G401.6 (cell line): ENCODE data around the gene KICS2.
"Not testable (repeated sequence)": the region's sequence is repeated elsewhere in the genome, so short reads cannot be mapped to it uniquely, and the experiment has no call there.

Experiments
- FAIRE-seq: peaks from 2 replicates; lab custom pipeline; 2012; peaks lifted over from hg19 to GRCh38; lab: Jason Lieb, UNC

KICS2 gene

DNA sequence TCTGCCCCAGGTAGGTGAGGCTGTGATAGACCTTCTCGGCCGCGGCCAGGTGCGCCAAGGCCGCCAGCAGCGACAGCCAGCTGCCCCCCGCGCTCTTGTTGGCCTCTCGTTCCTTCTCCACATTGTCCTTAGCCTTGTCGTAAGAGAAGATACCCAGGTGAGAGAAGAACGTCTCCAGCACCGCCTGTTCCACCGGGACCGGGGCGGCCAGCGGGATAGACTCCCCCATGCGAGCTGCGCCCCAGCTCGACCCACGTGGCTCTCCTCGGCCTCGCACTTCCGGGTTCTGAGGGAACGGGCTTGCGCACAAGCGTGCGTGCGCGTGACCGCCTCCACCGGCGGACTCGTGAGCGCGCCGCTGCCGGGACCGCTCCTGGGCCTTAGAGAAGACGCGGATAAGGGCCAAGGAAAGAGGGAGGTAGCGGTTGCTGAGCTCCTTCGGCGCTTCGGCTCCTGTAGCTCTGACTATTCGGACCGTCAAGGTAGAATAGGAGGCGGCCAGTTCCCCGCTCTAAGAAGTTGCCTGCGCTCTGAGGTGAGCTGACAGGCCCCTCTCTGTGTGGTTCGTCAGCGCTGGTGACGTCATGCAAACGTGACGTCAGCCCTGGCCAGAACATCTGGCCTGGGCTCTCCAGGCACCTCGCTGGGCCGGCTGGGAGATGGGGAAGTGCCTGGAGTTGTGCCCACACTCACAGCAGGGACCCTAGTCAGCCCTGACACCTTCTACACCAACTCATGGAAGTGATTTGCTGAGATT is at the start of gene KICS2:
KICS2 (minus strand) TSS at position 288 of the 757 bp plus-strand sequence; CDS start at position 229, 59 bp downstream.
- peak; percentile 17 for FAIRE-seq

DNA sequence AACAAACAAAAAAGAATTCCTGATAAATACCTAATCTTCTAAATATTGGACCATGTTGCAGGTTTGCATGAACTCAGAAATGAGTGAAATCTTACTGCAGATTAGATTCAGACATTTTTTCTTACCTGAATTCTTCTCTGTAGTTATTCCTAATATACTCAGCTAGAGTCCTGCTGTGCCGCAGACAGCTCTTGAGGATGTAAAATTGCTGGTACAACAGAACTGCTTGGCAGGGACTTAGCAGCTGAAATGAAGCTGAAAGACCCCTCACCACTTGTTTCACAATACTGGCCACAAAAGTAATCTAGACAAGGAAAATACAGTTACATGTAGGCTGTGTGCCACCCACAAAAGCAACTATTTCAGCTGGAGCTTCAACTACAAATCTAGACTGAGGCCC is 48.3 kb upstream of the KICS2 start:
- no peak for FAIRE-seq

DNA sequence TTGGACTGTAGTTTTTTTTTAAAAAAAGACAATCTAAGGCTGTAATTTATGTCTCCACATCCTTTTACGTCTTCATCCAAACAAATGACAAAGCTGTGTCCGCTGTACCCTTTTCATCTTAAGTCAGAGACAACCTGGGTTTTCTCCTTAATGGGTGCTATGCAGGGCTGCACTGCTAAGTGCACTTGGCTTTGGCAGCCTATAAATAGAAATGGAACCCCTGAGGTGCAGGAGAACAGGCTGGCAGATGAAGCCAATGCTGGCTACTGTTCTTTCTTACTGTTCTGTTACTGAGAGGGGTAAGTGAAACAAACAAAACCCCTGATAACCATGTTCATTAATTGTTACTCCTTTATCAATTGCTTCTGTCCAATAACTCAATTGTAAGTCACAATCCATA is 47.1 kb upstream of the KICS2 start:
- FAIRE-seq = no peak

DNA sequence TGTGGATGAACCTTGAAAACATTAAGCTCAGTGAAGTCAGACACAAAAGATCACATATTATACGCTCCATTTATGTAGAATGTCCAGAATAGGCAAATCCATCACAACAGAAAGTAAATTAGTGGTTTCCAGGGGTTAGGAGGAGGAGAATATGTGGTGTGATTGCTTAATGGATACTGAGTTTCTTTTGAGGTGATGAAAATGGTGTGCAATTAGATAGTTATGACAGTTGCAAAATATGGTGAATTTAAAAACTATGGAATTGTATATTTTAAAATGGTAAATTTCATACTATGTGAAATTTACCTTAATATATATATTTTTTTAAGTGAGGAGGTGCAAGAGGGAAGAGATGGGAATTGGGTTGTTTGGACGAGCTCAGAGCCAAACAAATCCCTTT is 46.3 kb upstream of the KICS2 start:
- FAIRE-seq = no peak

DNA sequence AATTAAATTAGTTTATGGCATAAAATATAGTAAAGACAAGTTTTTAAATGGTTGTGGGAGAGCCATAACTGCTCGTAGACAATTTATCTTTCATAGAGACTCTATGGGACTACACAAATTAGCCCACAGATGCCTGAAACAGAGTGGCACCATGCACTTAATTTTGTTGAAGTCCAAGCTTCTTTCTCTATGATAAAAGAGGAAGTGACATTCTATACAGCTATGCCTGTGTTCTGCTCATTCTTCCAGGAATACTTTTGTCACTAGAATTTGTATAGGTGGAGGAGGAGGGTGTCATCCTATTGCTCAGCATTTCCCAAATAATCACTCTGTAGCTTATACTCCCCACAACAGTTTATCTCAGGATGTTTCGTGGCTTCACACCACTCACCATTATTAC is 43.7 kb upstream of the KICS2 start:
- no peak for FAIRE-seq

DNA sequence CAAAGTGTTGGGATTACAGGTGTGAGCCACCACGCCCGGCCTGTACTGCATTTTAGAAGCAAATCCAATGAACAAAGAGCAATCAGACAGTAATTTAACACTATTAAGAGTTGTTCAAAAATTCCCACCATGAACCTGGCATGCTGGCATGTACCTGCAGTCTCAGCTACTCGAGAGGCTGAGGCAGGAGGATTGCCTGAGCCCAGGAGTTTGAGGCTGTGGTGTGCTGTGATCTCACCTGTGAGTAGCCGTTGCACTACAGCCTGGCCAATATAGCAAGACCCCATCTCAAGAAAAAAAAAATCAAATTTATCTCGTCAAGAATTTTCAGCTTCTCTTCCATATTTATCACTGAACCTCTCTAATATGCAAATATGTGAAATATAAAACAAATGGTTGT is 39.7 kb upstream of the KICS2 start:
- no peak for FAIRE-seq

DNA sequence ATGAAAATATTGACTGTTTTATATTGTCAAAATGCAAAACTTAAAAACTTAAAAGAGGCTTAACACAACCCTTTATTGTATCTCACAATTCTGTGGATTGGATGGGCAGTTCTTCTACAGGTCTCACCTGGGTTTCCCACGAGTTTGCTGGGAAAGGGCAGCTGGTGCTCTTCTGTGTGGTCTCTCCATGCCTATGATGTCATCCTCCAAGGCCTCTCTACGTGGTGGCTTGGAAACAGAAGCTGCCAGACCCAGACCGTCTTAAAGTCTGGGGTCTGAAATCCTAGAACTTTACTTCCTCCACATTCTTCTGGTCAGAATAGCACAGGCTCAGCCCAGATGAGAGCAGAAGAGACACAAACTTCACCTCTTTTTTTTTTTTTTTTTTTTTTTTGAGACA is 36.5 kb upstream of the KICS2 start:
- no peak for FAIRE-seq

DNA sequence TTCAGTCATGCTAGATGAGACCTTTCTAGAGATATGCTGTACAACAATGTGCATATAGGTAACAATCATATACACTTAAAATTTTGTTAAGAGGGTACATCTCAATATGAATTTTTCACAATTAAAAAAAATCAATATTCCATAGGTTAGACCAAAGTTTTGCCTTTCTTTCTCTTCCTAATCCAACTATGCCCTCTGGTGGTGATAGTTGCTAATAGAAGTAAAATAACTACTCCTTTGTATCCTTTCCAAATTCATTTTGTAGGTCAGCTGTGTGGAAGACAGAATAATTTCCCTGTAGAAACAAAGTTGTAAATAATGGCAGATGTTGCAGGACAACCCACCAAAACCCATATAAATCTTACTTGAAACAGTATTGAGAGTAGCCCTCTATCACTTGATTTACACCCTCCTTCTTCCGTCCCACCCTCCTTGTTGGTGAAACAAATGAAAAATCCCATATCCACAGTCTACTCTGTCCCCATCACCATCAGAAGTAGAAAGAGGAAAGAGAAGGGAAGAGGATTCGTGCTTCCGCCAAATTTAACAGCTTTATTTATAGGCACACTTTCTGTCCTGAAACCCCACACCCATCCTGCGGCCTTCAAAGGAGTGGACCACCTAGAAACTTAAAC is 34.2 kb upstream of the KICS2 start:
- FAIRE-seq = peak; percentile 96

DNA sequence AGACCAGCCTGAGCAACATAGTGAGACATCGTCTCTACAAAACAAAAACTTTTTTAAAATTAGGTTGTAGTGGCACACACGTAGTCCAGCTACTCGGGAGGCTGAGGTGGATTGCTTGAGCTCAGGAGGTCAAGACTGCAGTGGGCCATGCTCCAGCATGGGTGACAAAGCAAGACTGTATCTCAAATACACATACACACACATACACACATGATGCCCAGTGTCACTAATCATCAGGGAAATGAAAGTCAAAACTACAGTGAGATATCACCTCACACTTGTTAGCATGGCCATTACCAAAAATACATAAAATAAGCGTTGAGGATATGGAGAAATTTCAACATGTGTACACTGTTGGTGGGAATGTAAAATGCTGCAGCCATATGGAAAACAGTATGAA is 33.2 kb upstream of the KICS2 start:
- FAIRE-seq = no peak

DNA sequence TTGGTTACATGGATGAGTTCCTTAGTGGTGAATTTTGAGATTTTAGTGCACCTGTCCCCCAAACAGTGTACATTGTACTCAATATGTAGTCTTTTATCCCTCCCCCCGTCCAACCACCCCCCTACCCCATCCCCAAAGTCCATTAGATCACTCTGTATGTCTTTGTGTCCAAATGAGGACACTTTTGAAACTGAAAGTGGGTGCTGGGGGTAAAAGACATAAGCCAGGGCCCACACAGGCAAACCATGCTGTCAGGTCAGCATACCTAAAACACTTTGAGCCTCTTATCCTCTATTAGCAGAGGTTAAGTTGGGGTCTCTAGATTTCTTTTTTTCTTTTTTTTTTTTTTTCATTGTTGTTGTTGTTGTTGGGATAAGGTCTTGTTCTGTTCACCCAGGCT is 31.3 kb upstream of the KICS2 start:
- no peak for FAIRE-seq

DNA sequence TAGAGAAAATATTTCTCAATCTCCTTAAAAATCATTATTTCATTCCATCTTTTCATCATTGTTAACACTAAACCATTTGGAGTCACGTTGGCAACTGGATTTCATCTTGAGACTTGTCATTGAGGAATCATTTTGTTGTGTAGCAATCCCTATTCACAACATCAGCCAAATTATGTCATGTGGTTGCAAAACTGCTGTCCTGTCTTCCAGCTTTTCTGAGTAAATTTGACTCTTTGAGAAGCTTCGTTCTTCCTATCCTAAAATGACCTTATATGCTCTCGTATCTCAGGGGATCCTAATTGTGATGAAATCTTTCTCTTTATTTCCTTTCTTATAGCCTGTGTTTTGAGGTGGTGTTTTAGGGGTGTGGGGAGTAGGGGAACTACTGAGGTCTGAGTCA is 30.6 kb upstream of the KICS2 start:
- FAIRE-seq = no peak

DNA sequence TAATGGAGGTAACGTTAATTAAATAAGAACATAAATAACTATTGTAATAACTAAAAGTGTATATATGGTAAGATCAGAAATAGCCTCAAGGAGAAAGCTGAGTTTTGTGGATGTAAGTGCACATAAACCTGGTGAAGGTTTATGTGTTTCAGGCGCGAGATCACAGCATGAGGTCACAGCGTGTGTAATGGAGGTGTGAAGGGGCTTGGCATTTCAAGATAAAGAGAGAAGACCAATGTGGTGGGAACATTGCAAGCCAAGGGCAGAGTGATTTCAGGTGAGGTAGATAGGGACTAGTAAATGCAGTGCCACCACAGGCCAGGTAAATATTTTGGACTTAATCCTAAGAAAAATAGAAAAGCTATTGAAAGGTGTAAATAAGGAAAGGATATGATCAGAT is 21.7 kb upstream of the KICS2 start:
- no peak for FAIRE-seq

DNA sequence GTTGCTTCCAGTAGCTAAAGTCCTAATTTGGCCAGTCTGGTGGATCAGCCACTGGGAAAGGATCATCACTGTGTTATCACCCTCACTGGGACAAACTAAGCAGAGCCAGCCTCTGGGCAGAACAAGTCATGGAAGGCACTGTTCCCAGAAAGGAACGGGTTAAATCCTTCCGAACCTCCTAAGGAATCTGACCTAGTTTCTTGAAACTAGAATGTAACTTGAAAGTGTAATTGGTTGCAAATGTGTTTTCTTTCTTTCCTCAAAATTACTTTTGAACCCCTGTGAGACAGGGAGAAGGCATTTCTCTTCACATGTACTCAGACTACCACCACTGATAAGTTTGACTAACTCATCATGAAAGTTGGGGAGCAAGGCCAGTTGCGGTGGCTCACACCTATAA is 18.7 kb upstream of the KICS2 start:
- FAIRE-seq = no peak

DNA sequence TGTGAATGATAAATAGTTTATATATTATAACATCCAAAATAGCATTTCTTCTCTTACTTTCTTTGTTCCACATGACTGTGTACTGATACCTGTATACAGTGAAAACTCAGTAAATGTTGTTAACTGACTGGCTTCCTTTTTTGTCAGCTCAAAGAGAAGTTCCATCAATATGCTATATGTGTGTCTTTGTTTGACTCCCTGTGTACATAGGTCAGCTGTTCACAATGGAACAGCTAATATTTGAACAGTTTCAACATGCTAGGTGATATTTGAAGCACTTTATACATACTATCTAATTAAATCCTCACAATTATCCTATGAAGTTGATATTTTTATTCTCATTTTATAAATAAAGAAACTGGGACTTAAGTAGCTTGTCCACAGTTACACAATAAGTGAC is 15.3 kb upstream of the KICS2 start:
- no peak for FAIRE-seq

DNA sequence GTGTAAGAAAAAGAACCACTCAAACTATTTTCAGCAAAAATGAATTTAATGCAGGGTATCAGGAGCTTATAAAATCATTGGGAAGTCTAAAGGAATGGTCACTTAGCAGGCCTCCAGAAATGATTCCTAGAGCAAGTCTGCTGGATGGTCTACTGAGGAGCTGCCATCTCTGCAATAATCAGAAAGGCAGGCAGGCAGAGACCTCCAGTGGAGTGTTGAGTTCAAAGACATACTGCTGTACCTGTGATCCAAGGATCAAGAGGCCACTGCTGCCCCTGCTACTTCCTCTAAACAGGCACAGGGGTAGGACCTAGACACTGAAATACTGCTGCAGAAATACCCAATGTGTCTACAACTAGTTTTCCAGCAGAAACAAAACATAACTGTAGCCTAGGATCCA is 14.5 kb upstream of the KICS2 start:
- FAIRE-seq = no peak

DNA sequence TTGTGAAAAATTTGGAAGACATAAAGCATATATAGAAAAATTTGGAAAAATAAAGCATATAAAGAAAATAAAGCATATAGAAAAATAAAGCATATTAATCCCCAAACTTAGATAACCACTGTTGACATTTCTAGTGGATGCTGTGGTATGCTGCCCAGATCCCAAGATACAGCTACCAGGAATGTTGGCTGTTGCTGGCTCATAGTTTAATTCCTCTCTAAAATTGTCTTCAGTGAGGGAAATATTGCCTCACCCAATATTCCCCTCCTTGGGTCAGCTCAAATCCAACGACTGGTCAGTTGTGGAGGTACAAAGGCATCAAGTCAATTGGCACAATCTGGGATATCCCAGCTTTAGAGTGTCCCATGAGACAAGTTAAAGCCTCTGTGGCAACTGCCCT is 10.1 kb upstream of the KICS2 start:
- no peak for FAIRE-seq

DNA sequence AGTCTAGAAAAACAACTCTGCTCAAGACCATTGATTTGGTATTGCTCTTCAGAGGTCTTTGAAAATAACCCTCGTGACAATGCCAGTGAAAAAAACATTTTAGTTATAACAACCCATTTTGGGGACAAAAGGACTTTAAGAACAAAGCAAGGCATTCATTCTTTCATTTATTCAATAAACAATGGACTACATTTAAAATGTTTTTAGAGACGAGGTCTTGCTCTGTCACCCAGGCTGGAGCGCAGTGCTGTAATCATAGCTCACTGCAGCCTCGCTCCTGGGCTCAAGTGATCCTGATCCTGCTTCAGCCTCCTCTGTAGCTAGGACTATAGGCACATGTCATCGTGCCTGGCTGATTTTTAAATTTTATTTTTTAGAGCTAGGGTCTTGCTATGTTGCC is 7.7 kb upstream of the KICS2 start:
- no peak for FAIRE-seq

DNA sequence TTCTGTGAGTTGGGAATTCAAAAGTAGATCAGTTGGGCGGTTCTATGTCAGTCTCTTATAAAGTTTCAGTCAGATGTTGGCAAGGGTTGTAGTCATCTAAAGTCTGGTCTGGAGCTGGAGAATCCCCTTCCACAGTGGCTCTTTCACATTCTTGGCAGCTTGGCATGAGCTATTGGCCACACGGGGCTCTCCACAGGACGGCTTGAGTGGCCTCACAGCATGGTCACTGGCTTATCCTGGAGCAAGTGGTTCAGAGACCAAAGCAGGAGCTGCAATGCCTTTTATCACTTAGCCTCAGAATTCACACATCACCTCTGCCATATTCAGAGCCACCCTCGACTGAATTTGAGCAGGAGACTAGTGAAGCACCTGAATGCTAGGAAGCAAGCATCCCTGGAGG is 7.1 kb upstream of the KICS2 start:
- FAIRE-seq = no peak

DNA sequence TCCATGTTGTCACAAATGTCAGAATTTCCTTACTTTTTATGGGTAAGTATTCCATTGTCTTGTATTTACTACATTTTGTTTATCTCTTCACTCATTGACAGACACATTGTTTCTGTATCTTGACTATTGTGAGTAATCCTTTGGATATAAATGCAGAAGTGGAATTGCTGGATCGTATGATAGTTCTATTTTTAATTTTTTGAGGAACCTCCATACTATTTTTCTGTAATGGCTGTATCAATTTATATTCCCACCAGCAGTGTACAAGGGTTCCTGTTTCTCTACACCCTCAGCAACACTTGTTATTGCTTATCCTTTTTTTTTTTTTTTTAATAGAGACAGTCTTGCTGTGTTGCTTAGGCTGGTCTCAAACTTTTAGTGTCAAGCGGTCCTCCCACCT is 3.5 kb upstream of the KICS2 start:
- no peak for FAIRE-seq

DNA sequence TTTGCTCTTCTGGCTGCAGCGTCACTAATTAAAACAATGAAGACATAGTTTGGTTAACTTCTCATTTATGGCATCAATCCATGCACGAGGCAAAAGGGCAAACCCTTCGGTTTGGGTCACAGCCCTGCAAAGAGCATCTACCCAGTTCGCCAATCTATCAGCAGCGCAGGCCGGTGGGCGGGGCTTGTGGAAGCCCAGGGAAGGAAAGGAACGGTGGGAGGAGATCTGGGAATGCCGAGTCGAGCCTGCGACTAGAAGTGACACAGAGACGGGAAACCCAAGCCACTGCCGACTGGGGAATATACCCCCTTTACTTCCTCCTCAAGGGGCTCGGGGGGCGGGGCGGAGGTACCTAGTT is 466 bp downstream of the KICS2 start:
- no peak for FAIRE-seq

DNA sequence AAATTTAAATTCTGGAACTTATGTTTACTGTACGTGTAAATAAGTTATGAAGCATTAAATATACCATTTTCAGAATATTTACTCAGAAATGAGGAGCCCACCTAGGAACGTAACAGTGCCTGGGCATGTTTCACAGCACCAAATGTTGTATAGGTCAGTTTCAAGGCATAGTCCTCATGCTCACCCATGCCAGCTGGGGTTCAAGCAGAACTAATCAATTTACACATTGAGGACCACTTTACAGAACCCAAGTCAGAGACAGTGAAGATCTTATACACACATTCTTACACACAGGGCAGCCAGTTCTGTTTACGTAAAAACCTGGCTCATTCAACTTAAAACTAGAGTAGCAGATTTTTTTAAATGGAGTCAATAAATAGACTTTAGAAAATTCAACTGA is 2.0 kb downstream of the KICS2 start:
- FAIRE-seq = no peak

DNA sequence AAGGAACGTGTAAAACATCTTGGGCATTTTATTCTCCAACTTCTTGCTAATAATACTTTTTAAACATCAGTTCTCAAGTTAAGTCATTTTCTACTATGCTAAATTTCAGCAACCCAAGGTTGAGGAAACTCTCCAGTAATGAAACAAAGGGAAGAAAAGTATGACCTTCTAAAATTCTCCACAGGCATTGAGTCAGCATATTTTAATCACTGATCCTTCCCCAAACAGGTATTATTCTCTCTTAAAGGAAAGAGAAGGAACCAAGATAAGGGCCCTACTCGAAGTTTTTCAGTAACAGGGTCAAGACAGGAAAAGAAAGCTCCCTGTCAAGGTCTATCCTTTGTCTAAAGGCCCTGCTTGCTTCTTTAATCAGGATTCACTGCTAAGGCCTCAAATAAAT is 3.0 kb downstream of the KICS2 start:
- no peak for FAIRE-seq

DNA sequence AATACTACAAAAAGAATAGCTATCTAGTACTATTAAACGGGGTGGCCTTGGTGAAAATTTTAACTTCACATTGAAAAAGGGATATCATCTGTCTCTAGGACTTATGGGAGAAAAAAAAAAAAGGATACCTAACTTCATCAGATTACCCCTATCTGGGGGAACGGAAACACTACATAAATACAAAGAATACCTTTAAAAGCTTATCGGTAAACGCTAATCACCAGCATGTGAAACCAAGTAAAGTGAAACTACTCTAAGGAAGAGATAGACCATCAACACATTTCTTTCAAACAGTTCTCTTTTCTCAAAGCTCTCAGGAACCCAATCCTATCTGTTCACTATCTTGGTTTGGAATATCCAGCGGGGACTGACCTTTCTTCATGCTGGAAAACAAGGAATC is 3.5 kb downstream of the KICS2 start:
- FAIRE-seq = no peak

DNA sequence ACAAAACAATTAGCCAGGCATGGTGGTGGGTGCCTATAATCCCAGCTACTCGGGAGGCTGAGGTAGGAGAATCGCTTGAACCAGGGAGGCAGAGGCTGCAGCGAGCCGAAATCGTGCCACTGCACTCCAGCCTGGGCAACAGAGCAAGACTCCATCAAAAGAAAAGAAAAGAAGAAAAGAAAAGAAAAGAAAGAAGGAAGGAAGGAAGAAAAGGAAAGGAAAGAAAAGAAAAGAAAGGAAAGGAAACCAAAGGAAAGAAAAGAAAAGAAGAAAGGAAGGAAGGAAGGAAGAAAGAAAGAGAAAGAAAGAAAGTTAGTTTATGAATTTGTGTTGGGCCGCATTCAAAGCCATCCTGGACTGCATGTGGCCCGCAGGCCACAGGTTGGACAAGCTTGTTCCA is 4.5 kb downstream of the KICS2 start:
- FAIRE-seq = not testable (repeated sequence)

DNA sequence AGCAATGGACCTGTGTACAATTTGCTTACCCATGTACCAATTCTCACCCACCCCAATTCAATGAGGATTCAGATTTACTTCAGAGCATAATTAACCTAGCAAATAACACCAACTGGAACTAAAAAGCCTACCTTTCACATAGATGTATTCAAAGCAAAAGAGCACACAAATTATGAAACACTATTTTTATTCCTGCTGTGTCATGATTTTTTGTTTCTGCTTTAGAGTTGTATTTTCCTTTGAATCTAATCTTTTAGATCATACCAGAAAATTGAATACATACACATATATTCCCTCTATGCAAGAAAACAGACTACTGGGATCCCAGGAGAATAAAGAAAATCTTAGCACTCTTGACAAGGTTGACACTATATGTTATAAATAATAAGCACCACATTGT is 5.9 kb downstream of the KICS2 start:
- no peak for FAIRE-seq
